Measurements from ENCODE around the gene TSPAN7. TPM values are rescaled to one million over a fixed set of nuclear protein-coding genes. Genes with fewer than 3 reads are reported as not detected.
A peak's percentile ranks its signal among the peaks of the same experiment; 100 is the strongest.

The TSPAN7 gene
- total RNA-seq, 1 donor from 2014 or later: 0.54 TPM

- H3K27me3 Mint-ChIP-seq (ENCODE audit: insufficient read depth): no peaks in the 10 kb centered on the region
- no peaks in the 10 kb centered on the region for H3K9me3 Mint-ChIP-seq
- H3K27ac Mint-ChIP-seq: no peak overlapping the region
- no peaks in the 10 kb centered on the region for H3K36me3 Mint-ChIP-seq (ENCODE audit: low read depth)
- H3K4me3 Mint-ChIP-seq: no peak overlapping the region
- peaks cover 14% of the 10 kb centered on the region for H3K4me1 Mint-ChIP-seq (ENCODE audit: low read depth)
- DNase-seq (ENCODE audit: low spot score): no peak
- intact Hi-C loops (cut with micrococcal nuclease): no loop called here
Measured at GRCh38 chrX:38679695-38680094, 118.4 kb downstream of the TSPAN7 start.

DNA sequence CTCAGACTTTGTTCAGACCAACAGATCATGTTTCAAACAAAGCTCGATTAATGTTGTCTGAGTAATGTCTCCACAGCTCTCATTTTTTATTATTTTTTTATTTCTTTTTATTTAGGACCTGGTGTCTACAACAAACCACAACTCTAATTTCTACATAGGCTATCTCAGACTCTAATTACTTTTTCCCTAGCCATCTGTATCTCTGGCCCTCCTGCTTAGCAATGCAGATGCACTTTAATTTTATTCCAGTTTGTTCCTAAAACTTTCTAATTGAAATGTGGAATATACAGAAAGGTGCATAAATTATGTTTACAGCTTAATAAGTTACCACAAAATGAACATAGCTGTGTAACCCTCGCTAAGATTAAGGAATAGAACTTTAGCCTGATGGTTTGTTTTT lies 120.8 kb downstream of the TSPAN7 start:
- no peak overlapping the region for H3K27ac Mint-ChIP-seq
- peaks cover 10% of the 10 kb centered on the region for H3K4me1 Mint-ChIP-seq (ENCODE audit: low read depth)
- H3K36me3 Mint-ChIP-seq (ENCODE audit: low read depth): no peaks in the 10 kb centered on the region
- DNase-seq (ENCODE audit: low spot score): no peak
- H3K9me3 Mint-ChIP-seq: no peaks in the 10 kb centered on the region
- intact Hi-C loops (cut with micrococcal nuclease): no loop called here
- no peak overlapping the region for H3K4me3 Mint-ChIP-seq
- H3K27me3 Mint-ChIP-seq (ENCODE audit: insufficient read depth): no peaks in the 10 kb centered on the region

- Mint-ChIP-seq H3K4me3 (no peak overlapping the region), H3K9me3 (no peaks in the 10 kb centered on the region), H3K27me3 (ENCODE audit: insufficient read depth) (peaks cover 3% of the 10 kb centered on the region), H3K27ac (no peak overlapping the region), H3K36me3 (ENCODE audit: low read depth) (no peaks in the 10 kb centered on the region), H3K4me1 (ENCODE audit: low read depth) (no peaks in the 10 kb centered on the region)
- intact Hi-C loops (cut with micrococcal nuclease): no loop called here
- DNase-seq (ENCODE audit: low spot score): no peak
Measured at GRCh38 chrX:38692961-38693360, 131.6 kb downstream of the TSPAN7 start.

DNA sequence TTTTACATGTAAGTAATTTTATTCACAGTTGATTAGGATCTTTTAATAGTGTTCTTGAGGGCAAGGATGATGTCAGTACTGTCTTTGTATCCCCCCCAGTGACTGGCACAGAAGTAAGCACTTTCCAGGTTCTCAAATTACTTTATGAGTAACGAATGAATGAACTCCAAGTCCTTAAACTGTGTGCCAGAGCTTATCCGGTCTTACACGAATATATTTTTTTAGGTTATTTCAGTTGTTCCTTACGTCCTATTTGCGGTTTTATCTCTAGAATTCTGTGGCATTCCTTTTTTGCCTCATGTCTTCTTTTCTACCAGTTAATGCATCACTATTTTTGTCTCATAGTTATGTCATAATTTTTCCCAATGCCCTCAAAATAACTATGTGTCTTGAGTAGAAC lies 133.1 kb downstream of the TSPAN7 start:
- Mint-ChIP-seq H3K4me3 (no peak overlapping the region), H3K9me3 (no peaks in the 10 kb centered on the region)

DNA sequence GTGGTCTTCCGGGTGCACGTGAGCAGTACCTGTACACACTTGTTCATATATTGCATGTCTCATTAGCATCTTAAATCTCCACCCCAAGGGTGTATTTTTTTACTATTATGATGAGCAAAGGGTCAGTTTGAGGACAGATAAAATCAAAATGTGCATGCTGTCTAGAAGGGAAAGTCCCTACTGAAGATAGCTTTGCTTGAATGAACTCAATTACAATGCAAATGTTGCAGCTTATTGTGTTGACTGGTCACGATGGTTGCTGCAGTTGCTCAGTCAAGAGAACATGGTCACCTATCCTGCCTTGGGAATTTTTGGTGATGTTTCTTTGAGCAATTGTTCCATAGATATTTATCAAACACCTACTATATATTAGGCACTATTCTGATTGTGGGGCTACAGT lies 136.1 kb downstream of the TSPAN7 start:
- Mint-ChIP-seq H3K4me1 (ENCODE audit: low read depth) (no peaks in the 10 kb centered on the region), H3K27ac (no peak overlapping the region), H3K36me3 (ENCODE audit: low read depth) (no peaks in the 10 kb centered on the region), H3K27me3 (ENCODE audit: insufficient read depth) (peaks cover under 1% of the 10 kb centered on the region), H3K4me3 (no peak overlapping the region), H3K9me3 (no peaks in the 10 kb centered on the region)
- intact Hi-C loops (cut with micrococcal nuclease): no loop called here
- no peak for DNase-seq (ENCODE audit: low spot score)

More for the DNA sequence above, 133.1 kb downstream of the TSPAN7 start:
- DNase-seq (ENCODE audit: low spot score): no peak
- Mint-ChIP-seq H3K27ac (no peak overlapping the region), H3K36me3 (ENCODE audit: low read depth) (no peaks in the 10 kb centered on the region), H3K27me3 (ENCODE audit: insufficient read depth) (peaks cover 3% of the 10 kb centered on the region), H3K4me1 (ENCODE audit: low read depth) (no peaks in the 10 kb centered on the region)
- intact Hi-C loops (cut with micrococcal nuclease): no loop called here

DNA sequence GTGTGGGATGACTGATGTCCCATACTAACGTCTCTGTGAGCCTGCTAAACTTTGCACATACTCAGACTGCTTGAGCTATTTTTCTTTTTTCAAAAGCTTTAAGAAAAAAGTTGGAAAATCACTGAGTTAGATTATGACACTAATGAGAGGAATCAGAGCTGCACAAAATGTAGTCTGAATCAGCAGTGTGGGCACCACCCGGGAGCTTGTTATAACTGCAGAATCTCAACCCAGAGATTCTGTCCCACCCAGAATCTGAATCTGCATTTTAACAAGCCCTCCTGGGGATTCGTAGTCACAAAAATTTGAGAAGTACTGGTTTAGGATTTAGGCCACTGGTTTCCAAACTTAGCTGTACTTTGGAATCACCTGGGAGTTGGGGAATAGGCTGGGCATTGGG lies 137.8 kb downstream of the TSPAN7 start:
- DNase-seq (ENCODE audit: low spot score): no peak
- intact Hi-C loops (cut with micrococcal nuclease): no loop called here
- Mint-ChIP-seq H3K4me1 (ENCODE audit: low read depth) (no peaks in the 10 kb centered on the region), H3K4me3 (no peak overlapping the region), H3K9me3 (no peaks in the 10 kb centered on the region), H3K27me3 (ENCODE audit: insufficient read depth) (no peaks in the 10 kb centered on the region), H3K36me3 (ENCODE audit: low read depth) (no peaks in the 10 kb centered on the region), H3K27ac (no peak overlapping the region)

- no peaks in the 10 kb centered on the region for H3K36me3 Mint-ChIP-seq (ENCODE audit: low read depth)
- no peaks in the 10 kb centered on the region for H3K9me3 Mint-ChIP-seq
- no peak for DNase-seq (ENCODE audit: low spot score)
- intact Hi-C loops (cut with micrococcal nuclease): no loop called here
- H3K27ac Mint-ChIP-seq: no peak overlapping the region
- no peaks in the 10 kb centered on the region for H3K27me3 Mint-ChIP-seq (ENCODE audit: insufficient read depth)
- H3K4me1 Mint-ChIP-seq (ENCODE audit: low read depth): peaks cover 5% of the 10 kb centered on the region
- no peak overlapping the region for H3K4me3 Mint-ChIP-seq
Measured at GRCh38 chrX:38699696-38700095, 138.4 kb downstream of the TSPAN7 start.

GRCh38 chrX:38701073-38701472 lies 139.7 kb downstream of the TSPAN7 start:
- Mint-ChIP-seq H3K4me3 (no peak overlapping the region), H3K9me3 (no peaks in the 10 kb centered on the region), H3K4me1 (ENCODE audit: low read depth) (peaks cover 7% of the 10 kb centered on the region), H3K27me3 (ENCODE audit: insufficient read depth) (no peaks in the 10 kb centered on the region), H3K27ac (no peak overlapping the region), H3K36me3 (ENCODE audit: low read depth) (no peaks in the 10 kb centered on the region)
- no peak for DNase-seq (ENCODE audit: low spot score)
- intact Hi-C loops (cut with micrococcal nuclease): no loop called here

DNA sequence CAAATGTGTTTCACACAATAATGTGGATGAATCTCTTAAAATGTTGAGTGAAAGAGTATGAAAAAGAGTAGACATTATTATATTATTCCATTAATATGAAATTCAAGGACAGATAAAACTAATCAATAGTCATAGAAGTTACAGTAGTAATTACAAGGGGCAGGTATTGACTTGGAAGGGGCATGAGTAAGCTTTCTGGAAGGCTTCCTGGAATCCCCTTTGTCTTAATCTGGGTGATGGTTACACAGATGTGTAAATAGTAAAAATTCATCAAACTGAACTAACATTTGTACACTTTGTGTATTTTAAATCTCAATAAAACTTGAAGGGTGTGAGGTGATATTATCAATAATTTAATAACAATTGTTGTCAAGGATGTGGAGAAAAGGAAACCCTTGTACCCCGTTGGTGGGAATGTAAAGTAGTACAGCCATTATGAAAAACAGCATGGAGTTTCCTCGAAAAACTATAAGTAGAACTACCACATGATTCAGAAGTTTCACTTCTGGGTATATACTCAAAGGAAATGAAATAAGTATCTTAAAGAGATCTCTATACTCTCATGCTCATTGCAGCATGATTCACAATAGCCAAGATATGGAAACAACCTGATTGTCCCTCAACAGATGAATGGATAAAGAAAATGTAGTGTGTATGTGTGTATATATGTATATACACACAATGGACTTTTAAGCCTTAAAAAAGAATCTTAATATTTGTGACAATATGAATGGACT lies 143.0 kb downstream of the TSPAN7 start:
- no peaks in the 10 kb centered on the region for H3K9me3 Mint-ChIP-seq
- peak overlapping the region; percentile 7 for H3K4me3 Mint-ChIP-seq
- intact Hi-C loops (cut with micrococcal nuclease): no loop called here
- peaks cover 7% of the 10 kb centered on the region for H3K4me1 Mint-ChIP-seq (ENCODE audit: low read depth)
- peaks cover 2% of the 10 kb centered on the region for H3K27me3 Mint-ChIP-seq (ENCODE audit: insufficient read depth)
- DNase-seq (ENCODE audit: low spot score): no peak
- H3K36me3 Mint-ChIP-seq (ENCODE audit: low read depth): no peaks in the 10 kb centered on the region
- H3K27ac Mint-ChIP-seq: no peak overlapping the region

DNA sequence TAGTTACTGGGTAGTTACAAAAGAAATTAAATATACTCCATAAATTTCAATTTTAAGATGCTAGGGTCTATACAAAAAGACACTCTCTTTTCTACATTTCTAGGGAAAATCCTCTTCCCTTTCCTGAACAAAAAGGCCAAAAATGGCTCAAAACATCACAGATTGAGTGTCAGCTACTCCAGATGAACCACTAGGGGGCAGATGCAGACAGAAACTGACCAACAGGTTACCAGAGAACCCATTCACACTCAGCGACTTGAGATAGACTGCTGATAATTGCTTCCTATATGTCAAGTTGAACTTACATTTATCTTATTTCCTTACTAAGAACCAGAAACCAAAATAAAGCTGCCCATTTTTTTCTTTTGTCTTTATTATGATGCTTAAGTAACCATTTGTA lies 156.5 kb downstream of the TSPAN7 start:
- no peak for DNase-seq (ENCODE audit: low spot score)
- H3K27ac Mint-ChIP-seq: no peak overlapping the region
- no peaks in the 10 kb centered on the region for H3K36me3 Mint-ChIP-seq (ENCODE audit: low read depth)
- peaks cover under 1% of the 10 kb centered on the region for H3K27me3 Mint-ChIP-seq (ENCODE audit: insufficient read depth)
- no peak overlapping the region for H3K4me3 Mint-ChIP-seq
- no peaks in the 10 kb centered on the region for H3K9me3 Mint-ChIP-seq
- H3K4me1 Mint-ChIP-seq (ENCODE audit: low read depth): no peaks in the 10 kb centered on the region
- intact Hi-C loops (cut with micrococcal nuclease): no loop called here

- Mint-ChIP-seq H3K27me3 (ENCODE audit: insufficient read depth) (no peaks in the 10 kb centered on the region), H3K36me3 (ENCODE audit: low read depth) (no peaks in the 10 kb centered on the region), H3K4me1 (ENCODE audit: low read depth) (no peaks in the 10 kb centered on the region), H3K9me3 (no peaks in the 10 kb centered on the region), H3K4me3 (no peak overlapping the region), H3K27ac (no peak overlapping the region)
- intact Hi-C loops (cut with micrococcal nuclease): no loop called here
- no peak for DNase-seq (ENCODE audit: low spot score)
Measured at GRCh38 chrX:38718311-38718710, 157.0 kb downstream of the TSPAN7 start.

GRCh38 chrX:38726612-38727011 lies 165.3 kb downstream of the TSPAN7 start:
- H3K4me1 Mint-ChIP-seq (ENCODE audit: low read depth): no peaks in the 10 kb centered on the region
- H3K27me3 Mint-ChIP-seq (ENCODE audit: insufficient read depth): no peaks in the 10 kb centered on the region
- H3K4me3 Mint-ChIP-seq: no peak overlapping the region
- no peaks in the 10 kb centered on the region for H3K9me3 Mint-ChIP-seq
- H3K36me3 Mint-ChIP-seq (ENCODE audit: low read depth): no peaks in the 10 kb centered on the region
- no peak for DNase-seq (ENCODE audit: low spot score)
- intact Hi-C loops (cut with micrococcal nuclease): no loop called here
- H3K27ac Mint-ChIP-seq: no peak overlapping the region

DNA sequence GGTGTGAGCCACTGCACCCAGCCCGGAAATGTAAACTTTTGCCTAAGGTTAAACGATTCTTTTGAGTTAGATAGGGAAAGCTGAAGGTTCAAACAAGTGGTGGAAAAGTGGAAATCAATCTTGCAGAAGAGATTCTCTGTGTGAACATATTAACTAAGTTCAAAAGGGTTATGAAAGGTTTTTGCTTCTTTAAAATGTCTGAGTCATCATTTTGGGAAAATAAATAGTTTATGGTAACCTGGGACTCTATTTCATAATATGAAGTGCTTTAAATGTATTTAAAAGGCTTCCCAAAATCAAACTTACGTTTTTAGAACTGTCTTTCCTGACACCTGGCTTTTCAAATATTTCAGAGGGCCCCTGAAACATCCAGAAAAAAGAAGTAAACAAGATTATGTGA lies 166.3 kb downstream of the TSPAN7 start:
- H3K4me1 Mint-ChIP-seq (ENCODE audit: low read depth): no peaks in the 10 kb centered on the region
- DNase-seq (ENCODE audit: low spot score): no peak
- intact Hi-C loops (cut with micrococcal nuclease): no loop called here
- no peaks in the 10 kb centered on the region for H3K36me3 Mint-ChIP-seq (ENCODE audit: low read depth)
- H3K27ac Mint-ChIP-seq: no peak overlapping the region
- H3K4me3 Mint-ChIP-seq: no peak overlapping the region
- no peaks in the 10 kb centered on the region for H3K9me3 Mint-ChIP-seq
- H3K27me3 Mint-ChIP-seq (ENCODE audit: insufficient read depth): no peaks in the 10 kb centered on the region

- no peaks in the 10 kb centered on the region for H3K9me3 Mint-ChIP-seq
Measured at GRCh38 chrX:38732866-38733265, 171.5 kb downstream of the TSPAN7 start.

More at GRCh38 chrX:38732866-38733265, 171.5 kb downstream of the TSPAN7 start:
- H3K4me3 Mint-ChIP-seq: no peak overlapping the region
- no peaks in the 10 kb centered on the region for H3K4me1 Mint-ChIP-seq (ENCODE audit: low read depth)
- no peaks in the 10 kb centered on the region for H3K27me3 Mint-ChIP-seq (ENCODE audit: insufficient read depth)
- no peaks in the 10 kb centered on the region for H3K36me3 Mint-ChIP-seq (ENCODE audit: low read depth)
- H3K27ac Mint-ChIP-seq: no peak overlapping the region
- no peak for DNase-seq (ENCODE audit: low spot score)
- intact Hi-C loops (cut with micrococcal nuclease): no loop called here

All from activated T-helper 1 cell treated with anti-CD3 and anti-CD28 coated beads, Interleukin-12 subunit alpha, Interleukin-12 subunit beta, Interleukin-2, Interleukin-4 antibody, amounts not matched to agents 30 ng/mL and 10 ng/mL and 1 ng/mL, durations not matched to agents 14 hours and 24 hours and 36 hours (primary cell).